NCI-H2171 (cell line): ENCODE results near the gene VMP1.
"Not testable (repeated sequence)": the region's sequence is repeated elsewhere in the genome, so short reads cannot be mapped to it uniquely, and the experiment has no call there.

Experiments used
- DNase-seq: peaks from one replicate; lab custom pipeline; 2025; lab: John Stamatoyannopoulos, UW

VMP1 gene

DNA sequence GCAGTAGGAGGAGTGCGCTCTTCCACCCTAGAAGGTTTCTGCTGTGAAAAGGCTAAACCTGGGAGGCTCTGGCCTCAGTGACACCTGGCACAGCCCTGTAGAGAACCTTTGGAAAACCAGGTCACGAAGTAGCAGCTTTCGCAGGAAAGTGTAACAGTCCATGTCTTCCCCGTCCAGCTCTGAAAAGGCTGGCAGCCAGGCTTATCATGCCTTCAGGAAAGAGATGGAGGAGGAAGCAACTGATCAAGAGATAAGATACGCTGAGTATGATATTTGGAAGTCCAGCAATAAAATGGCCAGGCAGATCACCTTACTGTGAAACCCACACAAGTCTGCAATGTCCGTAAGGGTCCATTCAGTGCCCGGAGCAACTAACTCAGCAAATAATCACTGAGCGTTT is 163.0 kb downstream of the VMP1 start:
- no peak for DNase-seq

DNA sequence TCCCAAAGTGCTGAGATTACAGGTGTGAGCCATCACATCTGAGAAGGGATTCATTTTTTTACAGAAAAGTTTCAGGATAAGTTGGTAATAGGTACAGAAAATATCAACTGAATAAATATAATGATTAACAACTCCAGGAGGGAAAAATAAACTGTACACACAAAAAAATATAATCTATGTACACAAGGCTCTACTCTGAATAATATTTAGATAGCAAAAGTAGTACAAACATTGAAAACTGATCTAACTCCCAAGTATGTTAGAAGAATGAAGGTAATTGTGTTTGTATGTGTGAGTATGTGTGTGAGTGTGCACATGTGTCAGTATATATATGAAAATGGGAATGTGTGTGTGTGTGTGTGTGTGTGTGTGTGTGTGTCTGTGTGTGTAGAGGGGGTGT is 164.9 kb downstream of the VMP1 start:
- no peak for DNase-seq

DNA sequence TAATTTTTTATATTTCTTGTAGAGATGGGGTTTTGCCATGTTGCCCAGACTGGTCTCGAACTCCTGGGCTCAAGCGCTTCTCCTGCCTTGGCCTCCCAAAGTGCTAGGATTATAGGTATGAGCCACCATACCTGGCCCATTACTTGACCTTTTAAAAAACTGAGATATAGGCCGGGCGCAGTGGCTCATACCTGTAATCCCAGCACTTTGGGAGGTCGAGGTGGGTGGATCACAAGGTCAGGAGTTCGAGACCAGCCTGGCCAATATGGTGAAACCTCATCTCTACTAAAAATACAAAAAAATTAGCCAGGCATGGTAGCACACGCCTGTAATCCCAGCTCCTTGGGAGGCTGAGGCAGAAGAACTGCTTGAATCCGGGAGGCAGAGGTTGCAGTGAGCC is 166.0 kb downstream of the VMP1 start:
- not testable (repeated sequence) for DNase-seq

DNA sequence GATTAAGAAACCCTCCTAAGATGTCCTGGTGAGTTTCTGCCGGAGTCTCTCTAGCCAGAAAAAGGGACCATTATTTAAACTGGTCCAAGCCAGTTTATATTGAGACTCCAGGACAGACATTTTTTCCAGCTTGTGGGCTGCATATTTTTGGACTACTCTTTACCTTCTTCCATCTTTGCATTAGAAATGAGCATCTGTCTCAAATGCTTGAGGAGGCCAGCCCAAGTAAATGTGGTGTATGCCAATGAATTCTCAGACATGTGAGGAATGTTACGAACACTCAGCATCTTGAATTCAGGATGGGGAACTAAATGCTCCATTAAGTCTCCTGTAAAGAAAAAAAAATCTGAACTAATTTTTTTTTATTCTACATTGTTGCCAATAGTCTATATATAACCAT is 166.9 kb downstream of the VMP1 start:
- no peak for DNase-seq

- DNase-seq, result no peak
Measured at GRCh38 chr17:59876107-59876506, 168.7 kb downstream of the VMP1 start.

GRCh38 chr17:59877965-59878364 is 170.5 kb downstream of the VMP1 start:
- DNase-seq, result no peak

DNA sequence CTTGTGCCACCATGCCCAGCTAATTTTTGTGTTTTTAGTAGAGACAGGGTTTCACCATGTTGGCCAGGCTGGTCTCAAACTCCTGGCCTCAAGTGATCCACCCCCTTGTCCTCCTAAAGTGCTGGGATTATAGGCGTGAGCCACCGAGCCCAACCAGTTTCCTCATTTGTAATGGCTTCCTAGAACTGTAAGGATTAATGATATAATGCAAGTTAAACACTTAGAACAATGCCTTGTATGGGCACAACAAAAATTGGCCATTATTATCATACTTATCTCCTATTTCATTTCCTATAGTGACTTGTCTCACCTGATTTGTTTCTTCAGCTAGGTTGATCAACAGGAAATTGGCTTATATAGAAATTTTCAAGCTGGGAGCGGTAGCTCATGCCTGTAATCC is 171.2 kb downstream of the VMP1 start:
- no peak for DNase-seq

DNA sequence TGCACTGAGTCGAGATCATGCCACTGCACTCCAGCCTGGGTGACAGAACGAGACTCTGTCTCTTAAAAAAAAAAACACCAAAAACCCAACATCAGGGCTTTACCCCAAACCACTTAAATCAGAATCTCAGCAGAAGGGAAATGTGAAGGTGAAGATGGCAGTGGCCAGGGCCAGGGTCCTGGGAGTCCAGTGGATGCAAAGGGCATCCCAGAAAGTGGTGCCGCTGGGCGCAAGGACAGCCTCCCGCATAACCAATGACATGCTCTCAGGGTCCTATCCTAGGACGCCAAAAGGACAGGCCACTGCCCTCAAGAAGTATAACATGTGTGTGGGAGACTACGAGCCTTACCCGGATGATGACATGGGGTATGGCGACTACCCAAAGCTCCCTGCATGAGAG is 177.4 kb downstream of the VMP1 start:
- no peak for DNase-seq

- no peak for DNase-seq
Measured at GRCh38 chr17:59888145-59888750, 180.8 kb downstream of the VMP1 start.

GRCh38 chr17:59890720-59891119 is 183.3 kb downstream of the VMP1 start:
- no peak for DNase-seq
